ENCODE data around the gene KIDINS220. TPM values are rescaled to one million over a fixed set of nuclear protein-coding genes. Genes with fewer than 3 reads are reported as not detected.

Gene KIDINS220
- total and polyA plus RNA-seq, 2 of the 13 experiments (the other 11 are each of a cell fraction or from before 2014, with no cell fraction given), result 25.2 to 32.3 TPM

DNA sequence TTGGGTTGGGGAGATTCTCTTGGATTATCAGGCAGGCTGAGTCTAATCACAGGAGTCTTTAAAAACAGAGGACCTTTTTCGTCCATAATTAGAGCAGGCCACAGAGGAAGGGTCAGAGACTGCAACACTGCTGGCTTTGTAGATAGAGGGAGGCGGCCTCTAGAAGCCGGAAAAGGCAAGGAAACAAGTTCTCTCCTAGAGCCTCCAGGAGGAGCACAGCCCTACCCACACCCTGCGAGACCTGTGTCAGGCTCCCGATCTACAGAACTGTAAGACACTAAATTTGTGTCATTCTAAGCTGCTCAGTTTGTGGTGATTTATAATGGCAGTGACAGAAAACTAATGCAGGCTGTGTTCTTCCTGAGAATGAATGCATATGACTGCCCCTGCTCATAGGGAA lies 140.2 kb downstream of the KIDINS220 start:
- in situ Hi-C loops (cut with HindIII; ENCODE audit: extremely low pct_ligation_motif_present, low pct_unique_long_range_greater_than_20kb), result no loop called here
- peaks cover 18% of the 10 kb centered on the region; the same call in 1 of the 2 replicates for H3K4me1 ChIP-seq (ENCODE audit: insufficient read depth, low read length)
- intact Hi-C loops (cut with micrococcal nuclease; ENCODE audit: unreplicated experiment), result loop anchor here (10.0 kb wide), 1 partner anchor 208 kb away; no protein-coding TSS in a partner anchor
- BruUV-seq (replicated peaks), result no TSS peak
- H3K4me2 ChIP-seq (ENCODE audit: low read depth, low read length), result no peak overlapping the region
- H3K4me3 ChIP-seq (replicated peaks in 1 of 3; ENCODE audit: insufficient read depth in 1 of 3, low read depth in 2 of 3, low read length in 3 of 3), result no peak overlapping the region
- no peaks in the 10 kb centered on the region for H3K9me3 ChIP-seq (ENCODE audit: low read length)
- peak; percentile 43 for ATAC-seq
- H3K9ac ChIP-seq (ENCODE audit: insufficient read depth, low read depth, low read length), result no peak overlapping the region
- POLR2A ChIA-PET, result no interaction called here
- no peak overlapping the region for H2AFZ ChIP-seq (ENCODE audit: low read length)
- CTCF ChIA-PET (ENCODE audit: low intra/inter-chr PET ratio, low total read pairs), result no interaction called here
- FAIRE-seq, result peak; percentile 48
- H3K27ac ChIP-seq (ENCODE audit: extremely low read length, insufficient read depth, low read length), result no peak overlapping the region
- TF ChIP-seq ZKSCAN8 (CRISPR knock-in tag; IDR thresholded peaks at IDR 0.05; ENCODE audit: borderline replicate concordance) (no peak), NFATC3 (CRISPR knock-in tag; IDR thresholded peaks at IDR 0.05) (no peak), ZNF3 (CRISPR knock-in tag; IDR thresholded peaks at IDR 0.05) (no peak), ZNF781 (CRISPR knock-in tag; IDR thresholded peaks at IDR 0.05; ENCODE audit: borderline replicate concordance, not compliant biosample characterization) (no peak), ZNF234 (CRISPR knock-in tag; conservative IDR thresholded peaks at IDR 0.05) (no peak), THYN1 (CRISPR knock-in tag; IDR thresholded peaks at IDR 0.05; ENCODE audit: borderline replicate concordance, low read depth) (no peak), TBX2 (CRISPR knock-in tag; IDR thresholded peaks at IDR 0.05; ENCODE audit: borderline replicate concordance) (no peak), KDM1A (CRISPR knock-in tag; IDR thresholded peaks at IDR 0.05) (no peak)
- TF ChIP-seq, protein P1, sequence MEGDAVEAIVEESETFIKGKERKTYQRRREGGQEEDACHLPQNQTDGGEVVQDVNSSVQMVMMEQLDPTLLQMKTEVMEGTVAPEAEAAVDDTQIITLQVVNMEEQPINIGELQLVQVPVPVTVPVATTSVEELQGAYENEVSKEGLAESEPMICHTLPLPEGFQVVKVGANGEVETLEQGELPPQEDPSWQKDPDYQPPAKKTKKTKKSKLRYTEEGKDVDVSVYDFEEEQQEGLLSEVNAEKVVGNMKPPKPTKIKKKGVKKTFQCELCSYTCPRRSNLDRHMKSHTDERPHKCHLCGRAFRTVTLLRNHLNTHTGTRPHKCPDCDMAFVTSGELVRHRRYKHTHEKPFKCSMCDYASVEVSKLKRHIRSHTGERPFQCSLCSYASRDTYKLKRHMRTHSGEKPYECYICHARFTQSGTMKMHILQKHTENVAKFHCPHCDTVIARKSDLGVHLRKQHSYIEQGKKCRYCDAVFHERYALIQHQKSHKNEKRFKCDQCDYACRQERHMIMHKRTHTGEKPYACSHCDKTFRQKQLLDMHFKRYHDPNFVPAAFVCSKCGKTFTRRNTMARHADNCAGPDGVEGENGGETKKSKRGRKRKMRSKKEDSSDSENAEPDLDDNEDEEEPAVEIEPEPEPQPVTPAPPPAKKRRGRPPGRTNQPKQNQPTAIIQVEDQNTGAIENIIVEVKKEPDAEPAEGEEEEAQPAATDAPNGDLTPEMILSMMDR (CRISPR knock-in tag; IDR thresholded peaks at IDR 0.05), result 0 out of 2 replicates have a peak, but pooled peaks have one; percentile 20
- H4K20me1 ChIP-seq (ENCODE audit: insufficient read depth, low read length), result no peaks in the 10 kb centered on the region
- H3K27me3 ChIP-seq (ENCODE audit: control insufficient read depth in 1 of 2, insufficient read depth in 2 of 2, low read length in 2 of 2), result peaks cover 0 to 52% of the 10 kb centered on the region in 2 experiments; a peak in 2 of 5 replicates
- no peak for DNase-seq (ENCODE audit: low spot score)
- 24% methylated on average over 5 of the region's 5 CpGs for WGBS (ENCODE audit: low lambda C conversion rate)
- no peaks in the 10 kb centered on the region for H3K79me2 ChIP-seq (ENCODE audit: insufficient read depth, low read length)
- H3K36me3 ChIP-seq (replicated peaks in 1 of 2; ENCODE audit: control insufficient read depth in 1 of 2, insufficient read depth in 2 of 2, low read length in 2 of 2), result no peaks in the 10 kb centered on the region

Measured in HepG2 (cell line).